Activated CD4-positive, alpha-beta T cell treated with anti-CD3 and anti-CD28 coated beads, Interleukin-2, amount 10 ng/mL, durations not matched to agents 7 days and 5 days (primary cell): ENCODE results near the gene PCDHA12. TPM values are rescaled to one million over a fixed set of nuclear protein-coding genes. Genes with fewer than 3 reads are reported as not detected.
"Not testable (repeated sequence)": the region's sequence is repeated elsewhere in the genome, so short reads cannot be mapped to it uniquely, and the experiment has no call there.

Source experiments
- CTCF ChIA-PET: fragments of 350-600 bp; sonication (Branson Sonifier 250); formaldehyde crosslinking; loops from one replicate; lab custom pipeline; 2021; ENCODE audit warnings: antibody characterized with exemption; lab: Charles Lee
- POLR2A ChIA-PET: fragments of 350-600 bp; sonication (Branson Sonifier 250); formaldehyde crosslinking; loops from one replicate; lab custom pipeline; 2021; ENCODE audit warnings: antibody characterized with exemption; lab: Charles Lee
- DNase-seq: peaks from one replicate; pipeline ENCODE4 v3.0.0-alpha.2; 2020
- H3K27ac Mint-ChIP-seq: one replicate; pipeline ENCODE4 v1.8.0; 2021; ENCODE audit warnings: mild to moderate bottlenecking, moderate library complexity, mixed read lengths
- H3K27me3 Mint-ChIP-seq: one replicate; pipeline ENCODE4 v1.8.0; 2021; ENCODE audit warnings: mixed read lengths
- H3K36me3 Mint-ChIP-seq: one replicate; pipeline ENCODE4 v1.8.0; 2021; ENCODE audit warnings: low read depth, mixed read lengths
- H3K4me1 Mint-ChIP-seq: one replicate; pipeline ENCODE4 v1.8.0; 2021; ENCODE audit warnings: mixed read lengths
- H3K4me3 Mint-ChIP-seq: one replicate; pipeline ENCODE4 v1.8.0; 2021; ENCODE audit warnings: mild to moderate bottlenecking, moderate library complexity, mixed read lengths
- H3K9me3 Mint-ChIP-seq: one replicate; pipeline ENCODE4 v1.8.0; 2021; ENCODE audit warnings: mixed read lengths
- total RNA-seq, 2 experiments: library from RNA; stranded (reverse); gene quantifications; one replicate each; pipeline ENCODE4 v1.2.3, GENCODE V29; 2021

PCDHA12 gene
- total RNA-seq: not detected

- CTCF ChIA-PET: no interaction called here
- H3K27me3 Mint-ChIP-seq: peaks cover 2% of the 10 kb centered on the region
- POLR2A ChIA-PET: no interaction called here
- no peaks in the 10 kb centered on the region for H3K36me3 Mint-ChIP-seq
- H3K27ac Mint-ChIP-seq: peak within 1 kb of the TSS; percentile 54
- peaks cover 19% of the 10 kb centered on the region for H3K9me3 Mint-ChIP-seq
- H3K4me3 Mint-ChIP-seq: peak within 1 kb of the TSS; percentile 25
- DNase-seq: no peak
- H3K4me1 Mint-ChIP-seq: no peaks in the 10 kb centered on the region
These were observed at the start of gene PCDHA12 for GRCh38 chr5:140875085-140876065. Gene PCDHA12, plus strand, starts transcription at chr5:140875308. Its CDS starts 165 bp downstream, at chr5:140875473.

- Mint-ChIP-seq H3K4me3 (no peak within 1 kb of the TSS), H3K36me3 (no peaks in the 10 kb centered on the region), H3K4me1 (no peaks in the 10 kb centered on the region), H3K27me3 (peaks cover 2% of the 10 kb centered on the region), H3K9me3 (peaks cover 15% of the 10 kb centered on the region), H3K27ac (no peak within 1 kb of the TSS)
- ChIA-PET POLR2A (no interaction called here), CTCF (interaction anchor here (1.5 kb wide), 1 partner anchor 14 kb away, joined by 4 read pairs; no protein-coding TSS in a partner anchor)
- DNase-seq: no peak
These were observed 47.3 kb upstream of the PCDHA12 start, which contains the start of gene PCDHA6 for GRCh38 chr5:140827704-140828361. Gene PCDHA6, plus strand, starts transcription at chr5:140827960. Its CDS starts 132 bp downstream, at chr5:140828092.

GRCh38 chr5:140828362-140828737 is 46.8 kb upstream of the PCDHA12 start:
- CTCF ChIA-PET: interaction anchor here (1.5 kb wide), 1 partner anchor 13 kb away, joined by 4 read pairs; no protein-coding TSS in a partner anchor

GRCh38 chr5:140829511-140830501 is 45.3 kb upstream of the PCDHA12 start:
- H3K27me3 Mint-ChIP-seq, POLR2A ChIA-PET, H3K27ac Mint-ChIP-seq, H3K4me3 Mint-ChIP-seq, DNase-seq, H3K36me3 Mint-ChIP-seq, H3K4me1 Mint-ChIP-seq: not testable (repeated sequence)
- H3K9me3 Mint-ChIP-seq: peaks cover 16% of the 10 kb centered on the region
- CTCF ChIA-PET: interaction anchor here (1.5 kb wide), 1 partner anchor 12 kb away, joined by 4 read pairs; no protein-coding TSS in a partner anchor

More at GRCh38 chr5:140828362-140828737, 46.8 kb upstream of the PCDHA12 start:
- no peak overlapping the region for H3K4me3 Mint-ChIP-seq
- peaks cover 2% of the 10 kb centered on the region for H3K27me3 Mint-ChIP-seq
- no peaks in the 10 kb centered on the region for H3K4me1 Mint-ChIP-seq
- POLR2A ChIA-PET: no interaction called here
- peaks cover 14% of the 10 kb centered on the region for H3K9me3 Mint-ChIP-seq
- no peak for DNase-seq
- no peak overlapping the region for H3K27ac Mint-ChIP-seq
- no peaks in the 10 kb centered on the region for H3K36me3 Mint-ChIP-seq

- Mint-ChIP-seq H3K9me3 (peaks cover 6% of the 10 kb centered on the region), H3K4me1 (no peaks in the 10 kb centered on the region), H3K4me3 (no peak within 1 kb of the TSS), H3K36me3 (no peaks in the 10 kb centered on the region), H3K27me3 (peaks cover 2% of the 10 kb centered on the region), H3K27ac (no peak within 1 kb of the TSS)
- CTCF ChIA-PET: no interaction called here
- POLR2A ChIA-PET: no interaction called here
- DNase-seq: no peak
These were observed 41.1 kb upstream of the PCDHA12 start, which contains the start of gene PCDHA7 for GRCh38 chr5:140833993-140834392. Gene PCDHA7, plus strand, starts transcription at chr5:140834269. Its CDS starts 115 bp downstream, at chr5:140834384.

- H3K4me3 Mint-ChIP-seq, DNase-seq, H3K27me3 Mint-ChIP-seq, CTCF ChIA-PET, H3K9me3 Mint-ChIP-seq, H3K27ac Mint-ChIP-seq, H3K4me1 Mint-ChIP-seq, POLR2A ChIA-PET, H3K36me3 Mint-ChIP-seq: not testable (repeated sequence)
These were observed 40.6 kb upstream of the PCDHA12 start for GRCh38 chr5:140834439-140835008.

GRCh38 chr5:140835622-140836510 is 39.2 kb upstream of the PCDHA12 start:
- POLR2A ChIA-PET: no interaction called here
- Mint-ChIP-seq H3K9me3 (peaks cover 13% of the 10 kb centered on the region), H3K36me3 (no peaks in the 10 kb centered on the region), H3K4me3 (no peak overlapping the region), H3K27ac (no peak overlapping the region), H3K27me3 (peaks cover 2% of the 10 kb centered on the region), H3K4me1 (no peaks in the 10 kb centered on the region)
- DNase-seq: no peak
- CTCF ChIA-PET: no interaction called here

GRCh38 chr5:140840978-140841962 is 33.8 kb upstream of the PCDHA12 start, which contains the start of gene PCDHA8:
Gene PCDHA8, plus strand, starts transcription at chr5:140841187. Its CDS starts 135 bp downstream, at chr5:140841322.
- Mint-ChIP-seq H3K4me3 (peak within 1 kb of the TSS; percentile 22), H3K27ac (no peak within 1 kb of the TSS), H3K4me1 (no peaks in the 10 kb centered on the region), H3K9me3 (peaks cover 18% of the 10 kb centered on the region), H3K36me3 (no peaks in the 10 kb centered on the region), H3K27me3 (no peaks in the 10 kb centered on the region)
- ChIA-PET CTCF (interaction anchor here (1.0 to 1.1 kb wide), 4 partner anchors 12 to 556 kb away, joined by 3 to 4 read pairs (median 3); partner anchors contain the start of gene PCDHGB5), POLR2A (no interaction called here)
- DNase-seq: no peak

- Mint-ChIP-seq H3K9me3 (peaks cover 28% of the 10 kb centered on the region), H3K36me3 (no peaks in the 10 kb centered on the region), H3K4me1 (no peaks in the 10 kb centered on the region), H3K4me3 (no peak overlapping the region), H3K27ac (no peak overlapping the region), H3K27me3 (peaks cover 2% of the 10 kb centered on the region)
- ChIA-PET CTCF (no interaction called here), POLR2A (no interaction called here)
- DNase-seq: no peak
These were observed 32.0 kb upstream of the PCDHA12 start for GRCh38 chr5:140842798-140843733.
